ENCODE results near the gene CCNJ. TPM values are rescaled to one million over a fixed set of nuclear protein-coding genes. Genes with fewer than 3 reads are reported as not detected.

CCNJ gene
- total and polyA plus RNA-seq, 2 of the 13 experiments (the other 11 are each of a cell fraction or from before 2014, with no cell fraction given), result 14.1 to 21.5 TPM

DNA sequence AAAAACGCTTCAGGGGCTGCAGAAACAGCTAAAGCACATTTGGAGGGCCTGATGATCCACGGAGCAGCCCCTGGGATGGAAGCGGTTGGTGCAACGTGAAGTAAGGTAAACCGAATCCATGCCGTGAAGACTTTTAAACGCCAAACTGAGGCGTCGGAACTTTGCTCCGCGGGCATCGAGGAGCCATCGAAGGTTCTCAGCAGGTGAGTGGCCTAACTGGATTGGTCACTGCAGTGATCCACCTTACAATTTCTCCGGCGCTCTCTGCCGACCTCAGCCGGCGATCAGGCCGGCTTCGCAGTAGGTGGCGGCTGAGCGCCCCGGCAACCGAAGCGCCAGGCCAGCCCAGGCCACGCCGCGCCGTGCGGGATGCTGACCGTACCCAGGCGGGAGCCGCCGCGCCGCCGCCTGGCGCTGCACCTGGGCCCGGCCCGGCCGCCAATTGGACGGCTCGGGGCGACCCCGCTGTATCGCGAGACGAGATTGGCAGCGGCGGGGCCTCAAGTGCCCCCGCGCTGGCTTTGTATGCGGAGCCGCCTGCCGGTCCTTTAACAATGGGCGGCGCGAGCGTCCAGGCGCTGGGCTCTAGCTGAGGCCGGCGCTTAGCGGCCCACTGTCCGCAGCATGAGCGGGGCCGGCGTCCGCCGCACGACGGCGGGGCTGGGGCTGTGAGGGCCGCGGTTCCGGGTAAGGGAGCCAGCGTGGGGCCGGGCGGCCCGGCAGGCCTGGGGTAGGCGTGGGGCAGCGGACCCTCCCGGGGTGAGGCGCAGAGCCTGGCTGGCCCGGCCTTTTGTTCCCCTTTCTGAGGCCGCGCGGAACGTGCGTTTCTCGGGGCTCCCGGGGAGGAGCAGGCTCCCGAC, at the start of gene CCNJ (continued):
- TF ChIP-seq, protein P1, sequence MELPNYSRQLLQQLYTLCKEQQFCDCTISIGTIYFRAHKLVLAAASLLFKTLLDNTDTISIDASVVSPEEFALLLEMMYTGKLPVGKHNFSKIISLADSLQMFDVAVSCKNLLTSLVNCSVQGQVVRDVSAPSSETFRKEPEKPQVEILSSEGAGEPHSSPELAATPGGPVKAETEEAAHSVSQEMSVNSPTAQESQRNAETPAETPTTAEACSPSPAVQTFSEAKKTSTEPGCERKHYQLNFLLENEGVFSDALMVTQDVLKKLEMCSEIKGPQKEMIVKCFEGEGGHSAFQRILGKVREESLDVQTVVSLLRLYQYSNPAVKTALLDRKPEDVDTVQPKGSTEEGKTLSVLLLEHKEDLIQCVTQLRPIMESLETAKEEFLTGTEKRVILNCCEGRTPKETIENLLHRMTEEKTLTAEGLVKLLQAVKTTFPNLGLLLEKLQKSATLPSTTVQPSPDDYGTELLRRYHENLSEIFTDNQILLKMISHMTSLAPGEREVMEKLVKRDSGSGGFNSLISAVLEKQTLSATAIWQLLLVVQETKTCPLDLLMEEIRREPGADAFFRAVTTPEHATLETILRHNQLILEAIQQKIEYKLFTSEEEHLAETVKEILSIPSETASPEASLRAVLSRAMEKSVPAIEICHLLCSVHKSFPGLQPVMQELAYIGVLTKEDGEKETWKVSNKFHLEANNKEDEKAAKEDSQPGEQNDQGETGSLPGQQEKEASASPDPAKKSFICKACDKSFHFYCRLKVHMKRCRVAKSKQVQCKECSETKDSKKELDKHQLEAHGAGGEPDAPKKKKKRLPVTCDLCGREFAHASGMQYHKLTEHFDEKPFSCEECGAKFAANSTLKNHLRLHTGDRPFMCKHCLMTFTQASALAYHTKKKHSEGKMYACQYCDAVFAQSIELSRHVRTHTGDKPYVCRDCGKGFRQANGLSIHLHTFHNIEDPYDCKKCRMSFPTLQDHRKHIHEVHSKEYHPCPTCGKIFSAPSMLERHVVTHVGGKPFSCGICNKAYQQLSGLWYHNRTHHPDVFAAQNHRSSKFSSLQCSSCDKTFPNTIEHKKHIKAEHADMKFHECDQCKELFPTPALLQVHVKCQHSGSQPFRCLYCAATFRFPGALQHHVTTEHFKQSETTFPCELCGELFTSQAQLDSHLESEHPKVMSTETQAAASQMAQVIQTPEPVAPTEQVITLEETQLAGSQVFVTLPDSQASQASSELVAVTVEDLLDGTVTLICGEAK (IDR thresholded peaks at IDR 0.05), result no peak
- TF ChIP-seq, protein P1 (CRISPR knock-in tag; IDR thresholded peaks at IDR 0.05), result peak; percentile 75; the same call in 1 of the 2 replicates
- TF ChIP-seq, protein P2, sequence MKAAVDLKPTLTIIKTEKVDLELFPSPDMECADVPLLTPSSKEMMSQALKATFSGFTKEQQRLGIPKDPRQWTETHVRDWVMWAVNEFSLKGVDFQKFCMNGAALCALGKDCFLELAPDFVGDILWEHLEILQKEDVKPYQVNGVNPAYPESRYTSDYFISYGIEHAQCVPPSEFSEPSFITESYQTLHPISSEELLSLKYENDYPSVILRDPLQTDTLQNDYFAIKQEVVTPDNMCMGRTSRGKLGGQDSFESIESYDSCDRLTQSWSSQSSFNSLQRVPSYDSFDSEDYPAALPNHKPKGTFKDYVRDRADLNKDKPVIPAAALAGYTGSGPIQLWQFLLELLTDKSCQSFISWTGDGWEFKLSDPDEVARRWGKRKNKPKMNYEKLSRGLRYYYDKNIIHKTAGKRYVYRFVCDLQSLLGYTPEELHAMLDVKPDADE (CRISPR knock-in tag; IDR thresholded peaks at IDR 0.05), result no peak
- TF ChIP-seq CBX2 (IDR thresholded peaks at IDR 0.05; ENCODE audit: low read depth, low read length), result no peak
- TF ChIP-seq CBX2 (CRISPR knock-in tag; IDR thresholded peaks at IDR 0.05; ENCODE audit: low read depth), result no peak
- TF ChIP-seq ZNF616 (CRISPR knock-in tag; IDR thresholded peaks at IDR 0.05; ENCODE audit: low read depth), result peak; percentile 90; the same call in 1 of the 2 replicates
- TF ChIP-seq ZZZ3 (CRISPR knock-in tag; IDR thresholded peaks at IDR 0.05; ENCODE audit: borderline replicate concordance), result peak; percentile 47; the same call in 1 of the 2 replicates
- TF ChIP-seq FOXA1 (IDR thresholded peaks at IDR 0.05), result no peak
- TF ChIP-seq FOXA1 (CRISPR knock-in tag; IDR thresholded peaks at IDR 0.05), result no peak
- TF ChIP-seq KAT7 (CRISPR knock-in tag; IDR thresholded peaks at IDR 0.05; ENCODE audit: borderline replicate concordance), result peak; percentile 43; the same call in 1 of the 2 replicates
- no peak for TF ChIP-seq JARID2 (CRISPR knock-in tag; IDR thresholded peaks at IDR 0.05; ENCODE audit: insufficient replicate concordance)
- 0 out of 2 replicates have a peak, but pooled peaks have one; percentile 43 for TF ChIP-seq HOXA5 (CRISPR knock-in tag; IDR thresholded peaks at IDR 0.05)
- no peak for TF ChIP-seq NFE2 (CRISPR knock-in tag; IDR thresholded peaks at IDR 0.05)
- no peak for TF ChIP-seq HMGA1 (CRISPR knock-in tag; conservative IDR thresholded peaks at IDR 0.05)

All from HepG2 (cell line).